ENCODE data around the gene PTPRN2.

- no peak for TF ChIP-seq CTCF (IDR thresholded peaks at IDR 0.05)
- no peak for TF ChIP-seq POLR2A (IDR thresholded peaks at IDR 0.05)
Observed at GRCh38 chr7:158392251-158392650, 195.4 kb downstream of the PTPRN2 start.
